ENCODE data around the gene SRP68. TPM values are rescaled to one million over a fixed set of nuclear protein-coding genes. Genes with fewer than 3 reads are reported as not detected.
A peak's percentile ranks its signal among the peaks of the same experiment; 100 is the strongest.

Gene SRP68
- total RNA-seq, 1 donor from 2014 or later: 80.5 TPM

GRCh38 chr17:76002100-76002499 is 70.2 kb downstream of the SRP68 start:
- Mint-ChIP-seq H3K9me3 (no peaks in the 10 kb centered on the region), H3K4me3 (no peak overlapping the region), H3K27ac (no peak overlapping the region), H3K36me3 (peaks cover 18% of the 10 kb centered on the region), H3K4me1 (peaks cover 6% of the 10 kb centered on the region), H3K27me3 (ENCODE audit: low read depth) (no peaks in the 10 kb centered on the region)
- no peak for DNase-seq (ENCODE audit: low spot score in 2 of 2, unreplicated experiment in 2 of 2)
- TF ChIP-seq CTCF (IDR thresholded peaks at IDR 0.05; ENCODE audit: unreplicated experiment): no peak

- Mint-ChIP-seq H3K9me3 (no peaks in the 10 kb centered on the region), H3K27me3 (ENCODE audit: low read depth) (no peaks in the 10 kb centered on the region), H3K4me3 (no peak within 1 kb of the TSS), H3K4me1 (peaks cover 11% of the 10 kb centered on the region), H3K27ac (no peak within 1 kb of the TSS), H3K36me3 (peaks cover 18% of the 10 kb centered on the region)
- DNase-seq (ENCODE audit: low spot score in 2 of 2, unreplicated experiment in 2 of 2): no peak
- peak; percentile 42 for TF ChIP-seq CTCF (IDR thresholded peaks at IDR 0.05; ENCODE audit: unreplicated experiment)
Observed at GRCh38 chr17:76000755-76001521, 71.4 kb downstream of the SRP68 start, which contains the start of gene CDK3. Gene CDK3, plus strand, starts transcription at chr17:76000855. Its CDS starts 571 bp downstream, at chr17:76001426.

- no peaks in the 10 kb centered on the region for H3K9me3 Mint-ChIP-seq
- TF ChIP-seq CTCF (IDR thresholded peaks at IDR 0.05; ENCODE audit: unreplicated experiment): peak; percentile 77
- peaks cover 11% of the 10 kb centered on the region for H3K4me1 Mint-ChIP-seq
- H3K27ac Mint-ChIP-seq: no peak overlapping the region
- H3K4me3 Mint-ChIP-seq: no peak overlapping the region
- peak in 1 of 2 experiments; percentile 69 for DNase-seq (ENCODE audit: low spot score in 2 of 2, unreplicated experiment in 2 of 2)
- no peaks in the 10 kb centered on the region for H3K27me3 Mint-ChIP-seq (ENCODE audit: low read depth)
- peaks cover 12% of the 10 kb centered on the region for H3K36me3 Mint-ChIP-seq
Observed at GRCh38 chr17:76000016-76000754, 72.1 kb downstream of the SRP68 start.

GRCh38 chr17:75998327-75998795 is 74.0 kb downstream of the SRP68 start:
- peak overlapping the region; percentile 60 for H3K27ac Mint-ChIP-seq
- no peak for TF ChIP-seq CTCF (IDR thresholded peaks at IDR 0.05; ENCODE audit: unreplicated experiment)
- H3K36me3 Mint-ChIP-seq: peaks cover 13% of the 10 kb centered on the region
- H3K4me1 Mint-ChIP-seq: peaks cover 11% of the 10 kb centered on the region
- H3K9me3 Mint-ChIP-seq: no peaks in the 10 kb centered on the region
- H3K4me3 Mint-ChIP-seq: no peak overlapping the region
- no peaks in the 10 kb centered on the region for H3K27me3 Mint-ChIP-seq (ENCODE audit: low read depth)
- no peak for DNase-seq (ENCODE audit: low spot score in 2 of 2, unreplicated experiment in 2 of 2)

- H3K9me3 Mint-ChIP-seq: no peaks in the 10 kb centered on the region
- peak overlapping the region; percentile 94 for H3K27ac Mint-ChIP-seq
- TF ChIP-seq CTCF (IDR thresholded peaks at IDR 0.05; ENCODE audit: unreplicated experiment): no peak
- peaks cover 16% of the 10 kb centered on the region for H3K36me3 Mint-ChIP-seq
- DNase-seq (ENCODE audit: low spot score in 2 of 2, unreplicated experiment in 2 of 2): peak in 1 of 2 experiments; percentile 64
- H3K27me3 Mint-ChIP-seq (ENCODE audit: low read depth): no peaks in the 10 kb centered on the region
- peak overlapping the region; percentile 9 for H3K4me3 Mint-ChIP-seq
- H3K4me1 Mint-ChIP-seq: peaks cover 11% of the 10 kb centered on the region
Observed at GRCh38 chr17:75996665-75997590, 75.4 kb downstream of the SRP68 start.
